Upper lobe of right lung (tissue), 1 donor: ENCODE data around the gene MACROD1. TPM values are rescaled to one million over a fixed set of nuclear protein-coding genes. Genes with fewer than 3 reads are reported as not detected.

ENCODE experiments used
- ATAC-seq: fragments of 200-7000 bp; cut with Tn5 transposase; one replicate; pipeline ENCODE4 v1.9.1; 2020; ENCODE audit warnings: mild to moderate bottlenecking, moderate library complexity
- DNase-seq: peaks from one replicate; pipeline ENCODE4 v3.0.0-alpha.2; 2020
- H3K27ac ChIP-seq: fragments of 200-600 bp; one replicate; pipeline ENCODE4 v1.8.0; 2022
- H3K27me3 ChIP-seq: fragments of 200-600 bp; one replicate; pipeline ENCODE4 v1.8.0; 2022; ENCODE audit warnings: mild to moderate bottlenecking
- H3K36me3 ChIP-seq: fragments of 200-600 bp; one replicate; pipeline ENCODE4 v1.8.0; 2022
- H3K4me1 ChIP-seq: fragments of 200-600 bp; one replicate; pipeline ENCODE4 v1.8.0; 2022
- H3K4me3 ChIP-seq: fragments of 200-600 bp; one replicate; pipeline ENCODE4 v1.8.0; 2022; ENCODE audit warnings: mild to moderate bottlenecking
- H3K9me3 ChIP-seq: fragments of 200-600 bp; one replicate; pipeline ENCODE4 v1.8.0; 2022
- intact Hi-C: fragments of 100-400 bp; cut with DNase I; formaldehyde crosslinking; loops from one replicate; pipeline ENCODE4 v1.11.0; 2022
- total RNA-seq: library from RNA; stranded (reverse); fragmentation: NEBNext Ultra II Directional; extraction: Animal tissue kit (Norgen Biotek cat#: 25700); gene quantifications from one replicate; pipeline ENCODE4 v1.2.1, GENCODE V29; 2021
- TF ChIP-seq, protein P1 (sequence below): fragments of 200-600 bp; IDR thresholded peaks from one replicate; pipeline ENCODE4 v1.8.0; 2022; ENCODE audit warnings: antibody characterized with exemption
- donor health status: DM: no; HTN: yes; CAD: no; lungs with severe emphysema.

The MACROD1 gene
- total RNA-seq, 1 donor from 2014 or later: 15.8 TPM

DNA sequence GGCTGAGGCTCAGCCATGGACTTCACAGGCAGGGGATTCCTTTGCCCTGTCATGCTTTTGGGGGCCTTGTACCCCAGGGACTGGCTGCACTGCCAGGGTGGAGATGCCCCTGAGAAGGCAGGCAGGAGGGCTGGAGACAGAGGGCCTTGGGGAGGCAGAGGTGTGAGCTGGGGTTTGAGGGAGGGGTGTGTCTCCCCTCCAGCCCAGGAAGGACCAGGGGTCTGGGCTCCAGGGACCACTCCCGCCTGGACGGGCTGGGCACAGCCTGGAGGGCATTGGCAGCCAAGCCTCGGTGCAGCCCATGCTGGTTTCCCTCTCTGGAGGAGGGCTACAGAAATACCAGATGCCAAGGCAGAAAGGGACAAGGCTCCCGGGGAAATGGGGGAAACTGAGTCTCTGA, 160.2 kb downstream of the MACROD1 start:
- Histone ChIP-seq H3K27me3 (no peaks in the 10 kb centered on the region), H3K4me1 (peaks cover 33% of the 10 kb centered on the region), H3K36me3 (no peaks in the 10 kb centered on the region), H3K27ac (no peak overlapping the region), H3K4me3 (no peak overlapping the region), H3K9me3 (no peaks in the 10 kb centered on the region)
- ATAC-seq: no peak
- TF ChIP-seq, protein P1, sequence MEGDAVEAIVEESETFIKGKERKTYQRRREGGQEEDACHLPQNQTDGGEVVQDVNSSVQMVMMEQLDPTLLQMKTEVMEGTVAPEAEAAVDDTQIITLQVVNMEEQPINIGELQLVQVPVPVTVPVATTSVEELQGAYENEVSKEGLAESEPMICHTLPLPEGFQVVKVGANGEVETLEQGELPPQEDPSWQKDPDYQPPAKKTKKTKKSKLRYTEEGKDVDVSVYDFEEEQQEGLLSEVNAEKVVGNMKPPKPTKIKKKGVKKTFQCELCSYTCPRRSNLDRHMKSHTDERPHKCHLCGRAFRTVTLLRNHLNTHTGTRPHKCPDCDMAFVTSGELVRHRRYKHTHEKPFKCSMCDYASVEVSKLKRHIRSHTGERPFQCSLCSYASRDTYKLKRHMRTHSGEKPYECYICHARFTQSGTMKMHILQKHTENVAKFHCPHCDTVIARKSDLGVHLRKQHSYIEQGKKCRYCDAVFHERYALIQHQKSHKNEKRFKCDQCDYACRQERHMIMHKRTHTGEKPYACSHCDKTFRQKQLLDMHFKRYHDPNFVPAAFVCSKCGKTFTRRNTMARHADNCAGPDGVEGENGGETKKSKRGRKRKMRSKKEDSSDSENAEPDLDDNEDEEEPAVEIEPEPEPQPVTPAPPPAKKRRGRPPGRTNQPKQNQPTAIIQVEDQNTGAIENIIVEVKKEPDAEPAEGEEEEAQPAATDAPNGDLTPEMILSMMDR: no peak
- intact Hi-C loops: no loop called here
- DNase-seq: no peak

DNA sequence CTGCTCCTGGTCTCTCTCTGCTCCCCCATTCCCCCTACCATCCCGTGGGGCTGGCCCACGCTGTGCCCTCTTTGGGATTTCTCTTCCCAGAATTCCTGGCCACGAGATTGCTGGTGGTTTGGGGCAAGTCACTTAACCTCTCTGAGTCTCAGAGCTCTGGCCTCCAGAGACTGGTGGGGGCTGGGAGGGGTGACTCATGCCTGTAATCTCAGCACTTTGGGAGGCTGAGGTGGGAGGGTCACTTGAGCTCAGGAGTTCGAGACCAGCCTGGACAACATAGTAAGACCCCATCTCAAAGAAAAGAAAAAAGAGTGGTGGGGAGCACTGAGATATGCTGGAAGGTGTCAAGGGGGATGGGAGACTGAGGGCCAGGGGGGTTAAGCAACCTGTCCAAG, 161.3 kb downstream of the MACROD1 start:
- H3K36me3 ChIP-seq: no peaks in the 10 kb centered on the region
- ATAC-seq (no peak), DNase-seq (no peak)
- intact Hi-C loops: loop anchor here (5.0 kb wide), 1 partner anchor 143 kb away; no protein-coding TSS in a partner anchor
- TF ChIP-seq, protein P1: no peak
- no peaks in the 10 kb centered on the region for H3K27me3 ChIP-seq
- H3K27ac ChIP-seq: no peak overlapping the region
- no peaks in the 10 kb centered on the region for H3K9me3 ChIP-seq
- H3K4me3 ChIP-seq: no peak overlapping the region
- H3K4me1 ChIP-seq: peaks cover 43% of the 10 kb centered on the region

DNA sequence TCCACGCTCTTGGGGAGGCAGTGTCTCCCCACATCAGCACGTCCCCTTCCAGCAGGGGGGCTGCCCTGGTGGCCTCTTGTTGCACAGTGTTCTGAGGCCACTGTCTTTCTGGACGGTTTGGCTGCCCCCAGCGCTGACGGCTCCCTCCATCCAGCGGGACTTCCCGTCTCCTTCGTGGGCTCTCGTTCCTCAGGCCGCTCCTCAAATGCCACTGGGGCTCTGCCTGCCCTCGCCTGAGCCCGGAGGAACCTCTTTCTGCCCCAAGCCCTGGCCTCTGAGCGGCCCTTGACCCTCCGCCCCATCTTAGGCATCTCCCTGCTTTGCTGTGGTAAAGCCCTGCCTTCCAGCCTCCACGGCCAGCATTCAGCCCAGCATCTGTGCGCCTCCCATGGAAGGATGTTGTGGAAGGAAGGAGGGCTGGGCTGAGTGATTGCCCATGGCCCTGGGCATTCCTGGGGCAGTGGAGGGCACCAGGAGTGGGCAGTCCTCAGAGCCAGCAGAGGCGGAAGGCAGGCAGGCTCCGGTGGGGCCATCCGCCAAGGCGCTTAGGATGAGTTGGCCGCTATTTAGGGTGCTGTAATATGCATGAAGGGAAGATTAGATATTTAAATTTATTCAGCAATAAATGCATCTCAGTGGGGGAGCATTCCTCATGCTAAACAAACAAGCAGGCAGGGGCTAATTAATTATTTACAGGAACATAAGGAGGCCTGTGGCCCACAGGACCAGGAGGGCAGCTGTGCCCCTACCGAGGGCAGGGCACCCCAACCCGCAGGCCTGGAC, 161.9 kb downstream of the MACROD1 start:
- TF ChIP-seq, protein P1: no peak
- intact Hi-C loops: loop anchor here (5.0 kb wide), 1 partner anchor 143 kb away; no protein-coding TSS in a partner anchor
- peaks cover 49% of the 10 kb centered on the region for H3K4me1 ChIP-seq

DNA sequence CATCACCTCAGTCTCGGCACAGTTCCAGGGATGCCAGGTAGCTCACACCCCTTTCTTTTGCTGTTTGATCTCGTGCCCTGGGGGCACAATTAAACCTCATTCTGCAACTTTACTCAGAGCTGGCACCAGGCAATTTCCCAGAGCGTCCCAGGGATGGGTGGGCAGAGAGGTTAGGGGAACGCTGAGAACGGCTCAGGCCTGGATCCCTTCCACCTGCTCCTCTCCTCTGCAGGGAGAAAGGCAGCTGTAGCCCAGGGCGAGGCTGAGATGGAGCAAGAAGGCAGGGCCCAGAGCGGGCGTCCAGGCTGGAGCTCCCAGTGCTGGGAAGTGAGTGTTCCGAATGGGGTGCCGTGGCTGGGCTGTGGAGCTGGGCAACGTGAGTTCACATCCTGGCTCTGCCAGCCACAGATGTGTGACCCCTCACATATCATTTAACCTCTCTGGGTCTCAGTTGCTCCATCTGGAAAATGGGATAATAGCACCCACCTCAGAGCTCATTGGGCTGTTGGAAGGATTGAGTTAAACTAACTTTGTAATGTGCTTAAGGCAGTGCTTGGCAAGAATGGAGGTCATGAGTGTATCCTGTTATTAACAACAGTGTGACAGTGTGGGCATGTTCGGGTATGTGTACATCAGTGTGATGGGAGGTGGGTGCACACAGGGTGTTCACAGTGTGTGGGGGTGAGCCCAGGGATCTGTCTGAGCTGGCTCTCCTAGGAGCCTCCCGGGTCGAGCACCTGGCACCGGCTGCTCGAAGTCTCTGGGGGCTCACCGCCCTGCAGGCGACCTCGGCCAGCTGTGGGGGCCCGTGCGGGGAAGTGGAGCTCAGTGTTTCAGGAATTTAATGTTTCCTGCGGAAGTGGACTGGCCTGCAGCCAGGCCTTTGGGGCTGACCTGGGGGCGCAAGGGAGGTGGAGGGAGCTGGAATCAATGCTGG, 164.2 kb downstream of the MACROD1 start:
- TF ChIP-seq, protein P1: no peak
- ATAC-seq (no peak), DNase-seq (no peak)

More for the DNA sequence above, 161.9 kb downstream of the MACROD1 start:
- DNase-seq (no peak), ATAC-seq (no peak)
- Histone ChIP-seq H3K27me3 (no peaks in the 10 kb centered on the region), H3K36me3 (no peaks in the 10 kb centered on the region), H3K27ac (no peak overlapping the region), H3K4me3 (no peak overlapping the region), H3K9me3 (no peaks in the 10 kb centered on the region)

DNA sequence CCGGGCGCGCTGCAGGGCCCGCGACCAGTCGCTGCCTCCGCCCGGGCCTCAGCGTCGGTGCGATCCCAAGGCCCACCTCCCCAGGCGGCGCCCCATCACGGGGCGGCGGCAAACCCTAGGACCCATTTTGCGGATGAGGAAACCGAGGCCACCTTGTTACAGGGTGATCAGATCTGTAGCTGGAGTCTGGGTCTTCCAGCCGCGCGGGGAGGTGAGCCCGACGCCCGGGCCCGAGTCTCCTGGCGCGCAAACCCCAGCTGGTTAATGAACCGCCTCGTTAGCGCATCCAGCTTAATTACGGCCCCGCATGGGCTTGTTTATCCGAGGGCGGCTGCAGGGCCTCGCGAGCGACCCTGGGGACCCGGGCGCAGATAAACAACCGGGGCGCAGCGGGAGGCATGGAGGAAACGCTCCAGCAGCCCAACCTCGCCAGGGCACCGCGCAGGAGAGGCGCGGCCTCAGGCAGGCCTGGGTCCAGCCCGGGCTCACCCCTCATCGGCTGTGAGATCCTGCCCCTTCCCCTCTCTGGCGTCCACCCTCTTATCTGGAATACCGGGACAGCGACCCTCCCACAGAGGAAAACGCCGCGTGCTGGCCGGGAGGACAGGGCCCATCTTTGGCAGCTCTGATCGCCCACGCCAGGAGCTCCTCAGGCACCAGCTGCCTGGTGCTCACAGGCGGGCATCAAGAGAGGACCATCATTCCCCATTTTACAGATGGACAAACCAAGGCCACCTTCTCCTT, 165.0 kb downstream of the MACROD1 start:
- DNase-seq (no peak), ATAC-seq (no peak)
- Histone ChIP-seq H3K36me3 (peaks cover 24% of the 10 kb centered on the region), H3K9me3 (no peaks in the 10 kb centered on the region), H3K27ac (no peak overlapping the region), H3K27me3 (no peaks in the 10 kb centered on the region), H3K4me3 (peak overlapping the region; percentile 44), H3K4me1 (peaks cover 37% of the 10 kb centered on the region)
- TF ChIP-seq, protein P1: no peak
- intact Hi-C loops: loop anchor here (5.0 kb wide), 1 partner anchor 146 kb away; no protein-coding TSS in a partner anchor

More for the DNA sequence above, 164.2 kb downstream of the MACROD1 start:
- Histone ChIP-seq H3K4me3 (no peak overlapping the region), H3K4me1 (peaks cover 37% of the 10 kb centered on the region), H3K36me3 (peaks cover 17% of the 10 kb centered on the region), H3K27me3 (no peaks in the 10 kb centered on the region), H3K27ac (no peak overlapping the region), H3K9me3 (no peaks in the 10 kb centered on the region)
- intact Hi-C loops: loop anchor here (5.0 kb wide), 1 partner anchor 146 kb away; no protein-coding TSS in a partner anchor
